Liver (tissue), 9 donors: ENCODE results near the gene SAMD8. TPM values are rescaled to one million over a fixed set of nuclear protein-coding genes. Genes with fewer than 3 reads are reported as not detected.

Experiments used
- DNase-seq: peaks from one replicate; pipeline ENCODE4 v3.0.0-alpha.2; 2017; ENCODE audit warnings: low spot score
- H3K27ac ChIP-seq, 2 donors: one replicate each; pipeline ENCODE4 v1.7.0; 2013; ENCODE audit warnings: inconsistent platforms in 2 of 2, low read length in 2 of 2, control low read depth in 1 of 2, low read depth in 1 of 2, mild to moderate bottlenecking in 1 of 2
- H3K27me3 ChIP-seq, 4 donors: one replicate each; pipeline versions ENCODE4 v1.6.1 to v1.7.0; 2013; ENCODE audit warnings: low read length in 3 of 4, inconsistent platforms in 1 of 4, mild to moderate bottlenecking in 1 of 4, moderate library complexity in 1 of 4; ENCODE audit not compliant: control insufficient read depth in 4 of 4, insufficient read depth in 4 of 4
- H3K36me3 ChIP-seq, 4 donors: one replicate each; pipeline versions ENCODE4 v1.6.1 to v1.7.0; 2013; ENCODE audit warnings: low read length in 3 of 4, mild to moderate bottlenecking in 3 of 4, low read depth in 1 of 4, moderate library complexity in 1 of 4; ENCODE audit not compliant: control insufficient read depth in 4 of 4, insufficient read depth in 3 of 4
- H3K4me1 ChIP-seq, 4 donors: one replicate each; pipeline versions ENCODE4 v1.6.1 to v1.7.0; 2013; ENCODE audit warnings: low read length in 3 of 4, mild to moderate bottlenecking in 3 of 4, moderate library complexity in 1 of 4; ENCODE audit not compliant: control insufficient read depth in 4 of 4, insufficient read depth in 4 of 4
- H3K4me3 ChIP-seq, 3 donors: one replicate each; pipeline versions ENCODE4 v1.6.1 to v1.7.0; 2013; ENCODE audit warnings: low read length in 3 of 3, control low read depth in 1 of 3, low read depth in 1 of 3, mild to moderate bottlenecking in 1 of 3
- H3K9ac ChIP-seq, 2 donors: one replicate each; pipeline ENCODE4 v1.7.0; 2013; ENCODE audit warnings: low read length in 2 of 2, mild to moderate bottlenecking in 2 of 2, moderate library complexity in 2 of 2, control low read depth in 1 of 2, low read depth in 1 of 2
- H3K9me3 ChIP-seq, 4 donors: one replicate each; pipeline versions ENCODE4 v1.6.1 to v1.7.0; 2013; ENCODE audit warnings: low read length in 3 of 4; ENCODE audit not compliant: control insufficient read depth in 4 of 4
- ATF3 ChIP-seq: IDR thresholded peaks from 2 replicates; pipeline ENCODE4 v1.6.1; 2016; ENCODE audit warnings: antibody characterized with exemption
- CTCF ChIP-seq: fragments of 150-350 bp; IDR thresholded peaks from 2 replicates; pipeline ENCODE4 v1.5.1; 2017; ENCODE audit warnings: improper control_type of control experiment, low read depth, low read length; ENCODE audit not compliant: missing input control
- EGR1 ChIP-seq, 2 donors: IDR thresholded peaks; 2 replicates each; pipeline ENCODE4 v1.6.1; 2016 to 2018; ENCODE audit warnings: antibody characterized with exemption in 2 of 2, low read depth in 2 of 2
- FOXA1 ChIP-seq: IDR thresholded peaks from 2 replicates; pipeline ENCODE4 v1.6.1; 2016; ENCODE audit warnings: antibody characterized with exemption
- FOXA2 ChIP-seq: IDR thresholded peaks from 2 replicates; pipeline ENCODE4 v1.6.1; 2016; ENCODE audit warnings: antibody characterized with exemption
- GABPA ChIP-seq, 2 donors: IDR thresholded peaks in 1 of 2; conservative IDR thresholded peaks in 1 of 2; 2 replicates each; pipeline ENCODE4 v1.6.1; 2016; ENCODE audit warnings: antibody characterized with exemption in 2 of 2, mild to moderate bottlenecking in 1 of 2, moderate library complexity in 1 of 2
- HNF4A ChIP-seq, 2 donors: conservative IDR thresholded peaks; 2 replicates each; pipeline ENCODE4 v1.6.1; 2016; ENCODE audit warnings: antibody characterized with exemption in 2 of 2, mild to moderate bottlenecking in 2 of 2
- HNF4G ChIP-seq: IDR thresholded peaks from 2 replicates; pipeline ENCODE4 v1.6.1; 2016; ENCODE audit warnings: antibody characterized with exemption
- JUND ChIP-seq, 2 donors: IDR thresholded peaks; 2 replicates each; pipeline ENCODE4 v1.6.1; 2016; ENCODE audit warnings: antibody characterized with exemption in 2 of 2
- MAX ChIP-seq: IDR thresholded peaks from 2 replicates; pipeline ENCODE4 v1.6.1; 2016; ENCODE audit warnings: antibody characterized with exemption
- NR2F2 ChIP-seq: IDR thresholded peaks from 2 replicates; pipeline ENCODE4 v1.6.1; 2016; ENCODE audit warnings: antibody characterized with exemption
- RAD21 ChIP-seq, 2 donors: IDR thresholded peaks; 2 replicates each; pipeline ENCODE4 v1.6.1; 2016; ENCODE audit warnings: antibody characterized with exemption in 2 of 2, mild to moderate bottlenecking in 2 of 2
- REST ChIP-seq: IDR thresholded peaks from 2 replicates; pipeline ENCODE4 v1.6.1; 2016; ENCODE audit warnings: antibody characterized with exemption, mild to moderate bottlenecking
- RXRA ChIP-seq, 2 donors: IDR thresholded peaks; 2 replicates each; pipeline ENCODE4 v1.6.1; 2017 to 2018; ENCODE audit warnings: antibody characterized with exemption in 2 of 2, mild to moderate bottlenecking in 1 of 2
- SP1 ChIP-seq: IDR thresholded peaks from 2 replicates; pipeline ENCODE4 v1.6.1; 2018; ENCODE audit warnings: antibody characterized with exemption, mild to moderate bottlenecking
- TAF1 ChIP-seq: conservative IDR thresholded peaks from 2 replicates; pipeline ENCODE4 v1.6.1; 2016; ENCODE audit warnings: antibody characterized with exemption, mild to moderate bottlenecking
- YY1 ChIP-seq: IDR thresholded peaks from 2 replicates; pipeline ENCODE4 v1.6.1; 2016; ENCODE audit warnings: antibody characterized with exemption, mild to moderate bottlenecking
- ZBTB33 ChIP-seq: IDR thresholded peaks from 2 replicates; pipeline ENCODE4 v1.6.1; 2016; ENCODE audit warnings: antibody characterized with exemption
- WGBS: extraction: QIAGEN DNeasy Blood & Tissue Kit; methylation state at CpG from one replicate; pipeline ENCODE4 v1.1.7; 2013; 5-methylcytosine and 5-hydroxymethylcytosine counted together
- polyA plus RNA-seq, 2 donors: library from polyadenylated mRNA; stranded (reverse) in 1 of 2; unstranded in 1 of 2; fragments of 200-250 nt in 1 of 2; fragments of >200 nt in 1 of 2; fragmentation: Nextera tagmentation in 1 of 2; extraction: Ambion mirVana in 1 of 2; gene quantifications; one replicate each; pipeline versions ENCODE4 v1.2.1 to v1.2.3, GENCODE V29; 2013 to 2015
- total RNA-seq, 2 donors: library from RNA; depleted of rRNA; stranded (reverse); fragments of >200 nt; gene quantifications; one replicate each; pipeline ENCODE4 v1.2.3, GENCODE V29; 2014
- donor health status: healthy.
- donor health status: healthy.
- donor health status: healthy.
- donor health status: healthy.
- donor health status: healthy.

Gene SAMD8
- total and polyA plus RNA-seq, 4 donors, result 2.8 to 10.3 (median 4.1) TPM

- TF ChIP-seq FOXA1, result no peak
- Histone ChIP-seq H3K36me3 (peaks cover 1 to 11% (median 2%) of the 10 kb centered on the region in 4 donors), H3K27me3 (no peaks in the 10 kb centered on the region), H3K4me3 (no peak overlapping the region), H3K9ac (no peak overlapping the region), H3K9me3 (no peaks in the 10 kb centered on the region), H3K4me1 (peaks cover 0 to 3% (median 2%) of the 10 kb centered on the region in 4 donors), H3K27ac (no peak overlapping the region)
- DNase-seq, result no peak
- 92% methylated on average over 1 of the region's 1 CpG for WGBS
Measured at GRCh38 chr10:75181073-75181472, 69.6 kb downstream of the SAMD8 start.

- WGBS, result 37% methylated on average over 4 of the region's 4 CpGs
- H3K9ac ChIP-seq, result no peak overlapping the region
- no peak overlapping the region for H3K4me3 ChIP-seq
- no peaks in the 10 kb centered on the region for H3K9me3 ChIP-seq
- no peak for DNase-seq
- no peaks in the 10 kb centered on the region for H3K27me3 ChIP-seq
- H3K4me1 ChIP-seq, result peaks cover 3 to 18% (median 12%) of the 10 kb centered on the region in 4 donors
- peak overlapping the region; percentile 25 to 66 for H3K27ac ChIP-seq
- peaks cover 0 to 2% (median 0%) of the 10 kb centered on the region in 4 donors for H3K36me3 ChIP-seq
- TF ChIP-seq GABPA (IDR thresholded peaks at IDR 0.05 in 1 of 2, conservative IDR thresholded peaks at IDR 0.05 in 1 of 2) (no peak), FOXA1 (no peak), YY1 (no peak), HNF4G (no peak), FOXA2 (no peak), SP1 (no peak), MAX (no peak), CTCF (no peak), REST (no peak), HNF4A (conservative IDR thresholded peaks at IDR 0.05) (no peak), EGR1 (IDR thresholded peaks at IDR 0.05; ENCODE audit: low read depth in 2 of 2) (no peak), TAF1 (no peak), RXRA (IDR thresholded peaks at IDR 0.05) (no peak), JUND (IDR thresholded peaks at IDR 0.05) (no peak), NR2F2 (no peak), ATF3 (no peak), ZBTB33 (no peak), RAD21 (IDR thresholded peaks at IDR 0.05) (no peak)
Measured at GRCh38 chr10:75186310-75186709, 74.9 kb downstream of the SAMD8 start.
